ENCODE measurements around the gene FKBP7.

DNA sequence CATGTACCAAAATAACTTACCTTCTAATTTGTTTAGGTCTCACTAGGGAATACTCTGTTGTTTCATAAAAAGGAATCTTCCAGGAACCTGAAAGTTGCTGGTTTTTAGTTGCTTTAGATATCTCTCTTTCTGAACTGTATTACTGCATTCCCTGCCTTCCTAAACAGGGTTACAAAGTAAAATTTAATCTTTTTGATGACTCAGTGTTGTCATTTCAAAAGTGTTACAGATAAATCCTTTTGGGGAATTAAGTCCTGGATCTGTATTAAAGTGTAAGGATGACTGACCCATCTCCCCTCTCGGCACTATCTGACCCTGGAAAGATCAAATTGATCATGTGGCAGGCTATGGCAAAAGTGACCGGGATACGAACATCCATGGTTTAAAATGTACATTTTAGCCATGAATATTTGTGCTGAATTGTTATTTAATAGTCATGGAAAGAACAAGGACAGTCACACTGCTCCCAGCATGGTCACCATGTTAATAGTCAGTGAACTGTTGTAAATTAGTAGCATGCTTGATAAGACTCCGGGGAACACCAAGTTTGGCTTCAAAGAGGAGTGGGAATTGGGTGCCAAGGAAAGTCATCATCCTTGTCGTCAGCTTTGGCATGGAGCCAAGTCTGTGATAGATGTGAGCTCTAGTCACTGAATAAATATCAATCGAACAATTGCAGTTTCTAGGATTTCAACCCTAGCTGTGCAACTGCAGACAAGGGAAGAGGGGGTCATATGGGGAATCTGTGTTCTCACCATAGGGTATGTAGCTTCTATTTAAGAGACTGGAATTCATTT, 6.0 kb upstream of the FKBP7 start:
- TF ChIP-seq GLIS3 (CRISPR knock-in tag; IDR thresholded peaks at IDR 0.05) (no peak), CSDC2 (CRISPR knock-in tag; IDR thresholded peaks at IDR 0.05) (no peak), CSRNP3 (CRISPR knock-in tag; IDR thresholded peaks at IDR 0.05) (no peak), SNAI2 (CRISPR knock-in tag; IDR thresholded peaks at IDR 0.05) (no peak), ZNF8 (CRISPR knock-in tag; IDR thresholded peaks at IDR 0.05) (no peak), ZFP30 (CRISPR knock-in tag; IDR thresholded peaks at IDR 0.05) (no peak), PATZ1 (CRISPR knock-in tag; IDR thresholded peaks at IDR 0.05; ENCODE audit: borderline replicate concordance) (no peak)

All from SK-N-SH treated with all-trans-retinoic acid at 6 μM for 48 hours (cell line).